ENCODE results near the gene DNASE1L1.

The DNASE1L1 gene

GRCh38 chrX:154428176-154429171 lies 19.4 kb upstream of the DNASE1L1 start, which contains the start of gene ATP6AP1:
ATP6AP1 (plus strand) TSS chrX:154428677; CDS start chrX:154428693, 16 bp downstream.
- peak within 1 kb of the TSS; percentile 61 to 85 for H3K27ac Mint-ChIP-seq
- peak; percentile 99 for ATAC-seq
- peak; percentile 86 to 92 for DNase-seq
- no peaks in the 10 kb centered on the region for H3K9me3 Mint-ChIP-seq
- H3K4me1 Mint-ChIP-seq: peaks cover 26% of the 10 kb centered on the region
- H3K4me3 Mint-ChIP-seq: peak within 1 kb of the TSS; percentile 84 to 86
- H3K27me3 Mint-ChIP-seq: no peaks in the 10 kb centered on the region

DNA sequence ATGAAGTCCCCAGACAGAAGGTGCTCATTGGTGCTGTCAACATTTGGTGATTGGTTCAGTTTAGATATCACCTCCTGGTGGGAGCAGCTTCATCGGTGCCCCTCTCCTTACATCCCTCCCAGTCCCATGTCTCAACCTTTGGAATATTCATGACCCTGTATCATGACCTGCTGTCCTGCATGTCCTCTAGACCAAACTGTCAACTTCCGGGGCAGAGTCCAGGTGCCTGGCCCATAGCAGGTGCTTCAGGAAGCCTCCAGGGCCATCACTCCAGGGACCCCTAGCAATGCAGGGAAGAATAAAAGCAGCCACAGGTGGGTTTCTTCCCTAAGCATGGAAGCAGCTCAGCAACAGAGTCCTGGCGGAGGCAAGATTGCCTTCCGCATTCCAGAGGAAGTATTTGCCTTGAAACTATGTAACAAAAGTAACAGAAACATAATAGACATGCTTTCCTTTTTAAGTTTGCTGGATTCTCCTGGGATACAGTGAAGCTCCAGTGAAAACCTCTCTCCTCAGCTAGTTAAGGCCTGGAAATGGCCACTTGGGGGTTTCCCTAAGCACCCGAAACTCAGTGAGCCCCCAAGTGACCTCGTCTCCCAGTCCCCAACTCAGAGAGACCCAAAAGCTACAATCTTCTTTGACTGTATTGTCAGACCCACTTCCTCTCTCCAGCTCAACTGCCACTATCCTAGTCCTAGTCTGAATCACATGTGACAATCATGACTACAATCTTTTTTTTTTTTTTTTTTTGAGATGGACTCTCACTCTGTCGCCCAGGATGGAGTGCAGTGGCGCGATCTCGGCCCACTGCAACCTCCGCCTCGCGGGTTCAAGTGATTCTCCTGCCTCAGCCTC lies 18.1 kb upstream of the DNASE1L1 start:
- no peak for DNase-seq
- no peak for ATAC-seq
- Mint-ChIP-seq H3K27ac (no peak overlapping the region), H3K4me3 (peak overlapping the region; percentile 84 to 86), H3K9me3 (no peaks in the 10 kb centered on the region), H3K4me1 (peaks cover 24% of the 10 kb centered on the region), H3K27me3 (no peaks in the 10 kb centered on the region)

- ATAC-seq: no peak
- H3K4me3 Mint-ChIP-seq: no peak overlapping the region
- peaks cover 23% of the 10 kb centered on the region for H3K4me1 Mint-ChIP-seq
- no peak for DNase-seq
- H3K9me3 Mint-ChIP-seq: no peaks in the 10 kb centered on the region
- H3K27me3 Mint-ChIP-seq: no peaks in the 10 kb centered on the region
- no peak overlapping the region for H3K27ac Mint-ChIP-seq
Observed at GRCh38 chrX:154420402-154420756, 11.3 kb upstream of the DNASE1L1 start.

DNA sequence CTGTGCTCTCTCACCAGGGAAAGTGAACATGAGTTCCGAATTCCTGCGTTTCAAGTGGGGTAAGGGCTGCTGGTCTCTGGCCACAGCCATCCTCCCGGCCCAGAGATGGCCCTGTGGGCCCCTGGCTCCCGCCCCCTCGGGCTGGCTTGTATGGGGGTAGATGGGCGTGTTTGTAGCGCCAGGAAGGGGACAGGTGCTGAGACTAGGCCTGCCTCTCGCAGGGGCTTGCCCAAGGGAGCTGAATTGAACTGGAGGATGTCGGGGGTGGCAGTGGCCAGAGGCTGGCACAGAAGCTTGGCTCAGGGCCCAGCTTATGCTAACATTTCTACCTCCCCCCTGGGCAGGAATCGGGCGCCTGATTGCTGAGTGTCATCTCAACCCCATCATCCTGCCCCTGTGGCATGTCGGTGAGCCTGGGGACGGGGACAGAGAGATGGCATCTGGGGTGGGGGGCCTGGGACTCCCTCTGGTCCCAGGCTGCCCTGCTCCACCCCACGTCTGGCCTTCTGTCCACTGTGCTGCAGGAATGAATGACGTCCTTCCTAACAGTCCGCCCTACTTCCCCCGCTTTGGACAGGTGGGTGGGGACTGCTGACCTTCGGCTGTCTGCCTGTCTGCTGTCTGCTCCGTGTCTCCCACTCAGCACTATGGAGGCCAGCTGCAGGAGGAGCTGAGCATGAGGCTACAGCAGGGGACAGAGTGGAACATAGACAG lies 10.8 kb upstream of the DNASE1L1 start:
- no peaks in the 10 kb centered on the region for H3K9me3 Mint-ChIP-seq
- no peaks in the 10 kb centered on the region for H3K27me3 Mint-ChIP-seq
- H3K4me3 Mint-ChIP-seq: no peak overlapping the region
- ATAC-seq (no peak), DNase-seq (no peak)
- peaks cover 23% of the 10 kb centered on the region for H3K4me1 Mint-ChIP-seq
- H3K27ac Mint-ChIP-seq: no peak overlapping the region

- no peak for DNase-seq
- Mint-ChIP-seq H3K4me3 (peak overlapping the region; percentile 31 to 40), H3K4me1 (peaks cover 23% of the 10 kb centered on the region), H3K27ac (no peak overlapping the region), H3K9me3 (no peaks in the 10 kb centered on the region), H3K27me3 (no peaks in the 10 kb centered on the region)
- peak; percentile 64 for ATAC-seq
Observed at GRCh38 chrX:154419189-154419588, 10.1 kb upstream of the DNASE1L1 start.

GRCh38 chrX:154417157-154417556 lies 8.1 kb upstream of the DNASE1L1 start:
- no peak overlapping the region for H3K27ac Mint-ChIP-seq
- H3K4me1 Mint-ChIP-seq: peaks cover 32% of the 10 kb centered on the region
- no peaks in the 10 kb centered on the region for H3K27me3 Mint-ChIP-seq
- DNase-seq (no peak), ATAC-seq (no peak)
- H3K4me3 Mint-ChIP-seq: no peak overlapping the region
- no peaks in the 10 kb centered on the region for H3K9me3 Mint-ChIP-seq

DNA sequence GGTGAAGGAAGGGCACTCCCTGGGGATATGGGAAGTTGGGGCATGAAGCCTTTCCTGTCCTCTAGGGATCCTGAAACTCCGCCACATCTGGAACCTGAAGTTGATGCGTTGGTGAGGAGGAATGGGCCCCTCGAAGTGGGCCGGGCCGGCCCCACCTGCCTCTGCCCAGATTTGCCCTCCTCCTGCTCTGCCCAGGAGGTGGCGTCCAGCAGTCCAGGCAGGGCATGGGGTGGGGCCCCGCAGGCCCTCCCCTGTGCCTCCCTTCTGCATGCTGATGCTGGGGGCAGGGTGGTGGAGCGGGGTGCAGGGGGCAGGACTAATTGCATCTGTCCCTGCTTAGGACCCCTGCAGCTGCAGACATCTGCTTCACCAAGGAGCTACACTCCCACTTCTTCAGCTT lies 4.1 kb upstream of the DNASE1L1 start:
- no peaks in the 10 kb centered on the region for H3K9me3 Mint-ChIP-seq
- ATAC-seq: no peak
- no peaks in the 10 kb centered on the region for H3K27me3 Mint-ChIP-seq
- no peak overlapping the region for H3K27ac Mint-ChIP-seq
- peaks cover 36% of the 10 kb centered on the region for H3K4me1 Mint-ChIP-seq
- DNase-seq: no peak
- peak overlapping the region in 1 of 2 donors; percentile 77 for H3K4me3 Mint-ChIP-seq

DNA sequence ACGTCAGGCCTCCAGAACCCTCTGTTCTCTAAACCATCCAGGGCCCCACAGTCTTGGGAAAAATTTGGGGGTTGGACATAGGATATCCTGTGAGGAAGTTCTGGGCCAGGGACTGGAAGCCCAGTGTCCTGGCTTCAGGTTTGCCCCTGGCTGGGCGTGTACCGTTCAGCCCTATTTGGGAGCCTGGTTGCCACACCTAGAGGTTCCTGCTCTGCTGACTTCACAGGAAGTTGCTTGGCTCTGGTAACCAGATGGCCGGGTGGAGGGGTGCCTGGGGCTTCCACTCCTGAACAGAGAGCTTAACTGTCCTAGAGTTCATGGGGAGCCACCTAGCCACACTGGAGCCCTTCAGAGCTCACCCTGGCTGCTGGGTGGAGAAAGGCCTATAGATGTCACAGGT lies 3.4 kb upstream of the DNASE1L1 start:
- DNase-seq (peak in 1 of 2 donors; percentile 30), ATAC-seq (peak; percentile 58)
- H3K27ac Mint-ChIP-seq: peak overlapping the region; percentile 48 to 86
- peak overlapping the region; percentile 77 to 89 for H3K4me3 Mint-ChIP-seq
- no peaks in the 10 kb centered on the region for H3K27me3 Mint-ChIP-seq
- H3K9me3 Mint-ChIP-seq: no peaks in the 10 kb centered on the region
- peaks cover 36% of the 10 kb centered on the region for H3K4me1 Mint-ChIP-seq

DNA sequence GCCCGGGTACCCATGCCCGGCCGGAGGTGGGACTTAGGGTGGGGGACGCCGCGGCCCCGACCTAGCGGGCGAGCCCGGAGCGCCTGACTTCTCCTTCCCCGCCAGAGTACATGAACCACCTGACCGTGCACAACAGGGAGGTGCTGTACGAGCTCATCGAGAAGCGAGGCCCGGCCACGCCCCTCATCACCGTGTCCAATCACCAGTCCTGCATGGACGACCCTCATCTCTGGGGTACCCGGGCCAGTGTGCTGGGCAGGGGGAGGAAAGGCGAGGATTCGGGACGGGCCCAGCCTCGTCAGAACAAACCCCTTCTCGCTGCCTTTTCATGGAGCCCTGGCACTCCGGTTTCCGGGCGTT lies 2.9 kb upstream of the DNASE1L1 start:
- Mint-ChIP-seq H3K4me1 (peaks cover 35% of the 10 kb centered on the region), H3K27ac (peak overlapping the region; percentile 48 to 65), H3K9me3 (no peaks in the 10 kb centered on the region), H3K27me3 (no peaks in the 10 kb centered on the region), H3K4me3 (peak overlapping the region; percentile 77 to 89)
- DNase-seq (peak in 1 of 2 donors; percentile 58), ATAC-seq (peak; percentile 85)

- H3K9me3 Mint-ChIP-seq: no peaks in the 10 kb centered on the region
- H3K27me3 Mint-ChIP-seq: no peaks in the 10 kb centered on the region
- peaks cover 27% of the 10 kb centered on the region for H3K4me1 Mint-ChIP-seq
- no peak for ATAC-seq
- H3K4me3 Mint-ChIP-seq: peak overlapping the region; percentile 77 to 81
- H3K27ac Mint-ChIP-seq: peak overlapping the region in 1 of 2 donors; percentile 92
- DNase-seq: no peak
Observed at GRCh38 chrX:154408659-154409221, 314 bp downstream of the DNASE1L1 start.

GRCh38 chrX:154404625-154405192 lies 4.3 kb downstream of the DNASE1L1 start:
- Mint-ChIP-seq H3K27me3 (no peaks in the 10 kb centered on the region), H3K4me3 (no peak overlapping the region), H3K4me1 (peaks cover 29% of the 10 kb centered on the region), H3K27ac (no peak overlapping the region), H3K9me3 (no peaks in the 10 kb centered on the region)
- DNase-seq (no peak), ATAC-seq (no peak)

- Mint-ChIP-seq H3K4me3 (no peak overlapping the region), H3K27ac (no peak overlapping the region), H3K27me3 (no peaks in the 10 kb centered on the region), H3K9me3 (no peaks in the 10 kb centered on the region), H3K4me1 (peaks cover 29% of the 10 kb centered on the region)
- DNase-seq (no peak), ATAC-seq (no peak)
Observed at GRCh38 chrX:154403858-154404257, 5.2 kb downstream of the DNASE1L1 start.

DNA sequence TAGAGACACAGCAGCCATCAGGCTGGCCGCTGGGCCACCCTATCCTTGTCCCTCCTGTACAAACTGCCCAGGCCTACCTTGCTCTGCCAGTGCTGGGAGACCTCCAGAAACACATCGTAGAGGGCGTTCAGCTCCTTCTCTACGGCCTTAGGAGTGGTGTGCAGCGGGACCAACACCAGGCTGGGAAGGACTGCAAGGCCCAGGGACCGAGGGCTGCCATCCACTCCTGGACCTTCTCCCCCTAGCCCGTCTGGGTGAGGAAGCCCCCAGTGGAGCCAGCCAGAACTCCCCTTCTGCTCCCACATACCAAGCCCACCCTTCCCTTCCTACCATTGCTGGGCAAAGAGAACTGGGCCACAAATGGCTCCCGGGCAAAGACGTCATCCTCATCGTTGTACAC lies 5.9 kb downstream of the DNASE1L1 start:
- Mint-ChIP-seq H3K27ac (no peak overlapping the region), H3K4me3 (no peak overlapping the region)
- ATAC-seq: no peak

GRCh38 chrX:154402622-154403127 lies 6.4 kb downstream of the DNASE1L1 start:
- Mint-ChIP-seq H3K27ac (no peak overlapping the region), H3K27me3 (no peaks in the 10 kb centered on the region), H3K9me3 (no peaks in the 10 kb centered on the region), H3K4me1 (peaks cover 31% of the 10 kb centered on the region), H3K4me3 (no peak overlapping the region)
- ATAC-seq (no peak), DNase-seq (no peak)

More for the DNA sequence above, 5.9 kb downstream of the DNASE1L1 start:
- Mint-ChIP-seq H3K4me1 (peaks cover 29% of the 10 kb centered on the region), H3K27me3 (no peaks in the 10 kb centered on the region), H3K9me3 (no peaks in the 10 kb centered on the region)
- no peak for DNase-seq
